Measurements from ENCODE around the gene C19orf12.

The C19orf12 gene

GRCh38 chr19:29714953-29715700 is at the start of gene C19orf12:
Gene C19orf12, minus strand, starts transcription at chr19:29715261. Its CDS starts 6,848 bp downstream, at chr19:29708413.
- CTCF ChIA-PET = interaction anchor here (1.7 to 2.5 kb wide), 2 partner anchors 21 to 104 kb away, joined by 9 to 22 read pairs; no protein-coding TSS in a partner anchor
- POLR2A ChIA-PET = interaction anchor here (0.8 to 4.8 kb wide), 11 partner anchors 9 to 130 kb away, joined by 3 to 34 read pairs (median 4); partner anchors contain the start of genes PLEKHF1 and POP4
- peak; percentile 79 for DNase-seq (ENCODE audit: extremely low spot score)
- TF ChIP-seq ELF4 (IDR thresholded peaks at IDR 0.05) = peak; percentile 34; the same call in 1 of the 2 replicates
- TF ChIP-seq ZNF384 (IDR thresholded peaks at IDR 0.05) = no peak
- TF ChIP-seq L3MBTL2 (conservative IDR thresholded peaks at IDR 0.05) = peak; percentile 38; the same call in 1 of the 2 replicates
- peak; percentile 39; the same call in 1 of the 2 replicates for TF ChIP-seq HDGF (IDR thresholded peaks at IDR 0.05; ENCODE audit: borderline replicate concordance)

- no peak for DNase-seq (ENCODE audit: extremely low spot score)
- CTCF ChIA-PET = no interaction called here
- POLR2A ChIA-PET = no interaction called here
- no peak for TF ChIP-seq FOXA1 (IDR thresholded peaks at IDR 0.05)
- TF ChIP-seq ELF4 (IDR thresholded peaks at IDR 0.05) = no peak
- TF ChIP-seq LEF1 (IDR thresholded peaks at IDR 0.05; ENCODE audit: borderline replicate concordance) = no peak
- no peak for TF ChIP-seq SP1 (IDR thresholded peaks at IDR 0.05)
- TF ChIP-seq L3MBTL2 (conservative IDR thresholded peaks at IDR 0.05) = no peak
- no peak for TF ChIP-seq ARNT (IDR thresholded peaks at IDR 0.05)
- TF ChIP-seq TARDBP (IDR thresholded peaks at IDR 0.05) = no peak
- no peak for TF ChIP-seq PKNOX1 (IDR thresholded peaks at IDR 0.05)
- TF ChIP-seq HDGF (IDR thresholded peaks at IDR 0.05; ENCODE audit: borderline replicate concordance) = no peak
- no peak for TF ChIP-seq SUZ12 (IDR thresholded peaks at IDR 0.05)
- TF ChIP-seq BHLHE40 (IDR thresholded peaks at IDR 0.05; ENCODE audit: borderline replicate concordance) = no peak
- TF ChIP-seq FOXK2 (IDR thresholded peaks at IDR 0.05) = no peak
- TF ChIP-seq CTBP1 (IDR thresholded peaks at IDR 0.05; ENCODE audit: borderline replicate concordance) = no peak
- TF ChIP-seq NFRKB (IDR thresholded peaks at IDR 0.05) = no peak
- no peak for TF ChIP-seq FOXM1 (IDR thresholded peaks at IDR 0.05; ENCODE audit: borderline replicate concordance)
- TF ChIP-seq ZNF384 (IDR thresholded peaks at IDR 0.05) = no peak
Measured at GRCh38 chr19:29764361-29764760, 49.3 kb upstream of the C19orf12 start.

GRCh38 chr19:29763196-29763595 is 48.1 kb upstream of the C19orf12 start:
- CTCF ChIA-PET = interaction anchor here (1.7 kb wide), 1 partner anchor 8 kb away, joined by 4 read pairs; no protein-coding TSS in a partner anchor
- TF ChIP-seq FOXM1 (IDR thresholded peaks at IDR 0.05; ENCODE audit: borderline replicate concordance) (no peak), ELF4 (IDR thresholded peaks at IDR 0.05) (no peak), L3MBTL2 (conservative IDR thresholded peaks at IDR 0.05) (no peak), ARNT (IDR thresholded peaks at IDR 0.05) (no peak), SUZ12 (IDR thresholded peaks at IDR 0.05) (no peak), FOXA1 (IDR thresholded peaks at IDR 0.05) (no peak), BHLHE40 (IDR thresholded peaks at IDR 0.05; ENCODE audit: borderline replicate concordance) (no peak), TARDBP (IDR thresholded peaks at IDR 0.05) (no peak), ZNF384 (IDR thresholded peaks at IDR 0.05) (no peak), NFRKB (IDR thresholded peaks at IDR 0.05) (no peak), SP1 (IDR thresholded peaks at IDR 0.05) (no peak), LEF1 (IDR thresholded peaks at IDR 0.05; ENCODE audit: borderline replicate concordance) (no peak), HDGF (IDR thresholded peaks at IDR 0.05; ENCODE audit: borderline replicate concordance) (no peak), FOXK2 (IDR thresholded peaks at IDR 0.05) (no peak)

GRCh38 chr19:29761575-29762232 is 46.6 kb upstream of the C19orf12 start:
- CTCF ChIA-PET = interaction anchor here (1.7 kb wide), 1 partner anchor 9 kb away, joined by 4 read pairs; no protein-coding TSS in a partner anchor
- TF ChIP-seq ARNT (IDR thresholded peaks at IDR 0.05) = no peak
- TF ChIP-seq ELF4 (IDR thresholded peaks at IDR 0.05) = no peak
- no peak for TF ChIP-seq FOXM1 (IDR thresholded peaks at IDR 0.05; ENCODE audit: borderline replicate concordance)
- no peak for TF ChIP-seq L3MBTL2 (conservative IDR thresholded peaks at IDR 0.05)
- TF ChIP-seq CTBP1 (IDR thresholded peaks at IDR 0.05; ENCODE audit: borderline replicate concordance) = no peak
- no peak for TF ChIP-seq HDGF (IDR thresholded peaks at IDR 0.05; ENCODE audit: borderline replicate concordance)
- no peak for TF ChIP-seq LEF1 (IDR thresholded peaks at IDR 0.05; ENCODE audit: borderline replicate concordance)
- no peak for TF ChIP-seq FOXK2 (IDR thresholded peaks at IDR 0.05)
- TF ChIP-seq TARDBP (IDR thresholded peaks at IDR 0.05) = no peak
- TF ChIP-seq FOXA1 (IDR thresholded peaks at IDR 0.05) = no peak
- no peak for TF ChIP-seq PKNOX1 (IDR thresholded peaks at IDR 0.05)
- TF ChIP-seq SP1 (IDR thresholded peaks at IDR 0.05) = no peak
- TF ChIP-seq BHLHE40 (IDR thresholded peaks at IDR 0.05; ENCODE audit: borderline replicate concordance) = no peak
- no peak for TF ChIP-seq SUZ12 (IDR thresholded peaks at IDR 0.05)
- no peak for TF ChIP-seq ZNF384 (IDR thresholded peaks at IDR 0.05)
- no peak for TF ChIP-seq NFRKB (IDR thresholded peaks at IDR 0.05)
- POLR2A ChIA-PET = no interaction called here
- DNase-seq (ENCODE audit: extremely low spot score) = no peak

More at GRCh38 chr19:29763196-29763595, 48.1 kb upstream of the C19orf12 start:
- POLR2A ChIA-PET = interaction anchor here (1.0 kb wide), 1 partner anchor 164 kb away, joined by 3 read pairs; no protein-coding TSS in a partner anchor
- no peak for DNase-seq (ENCODE audit: extremely low spot score)

GRCh38 chr19:29760752-29761502 is 45.9 kb upstream of the C19orf12 start:
- DNase-seq (ENCODE audit: extremely low spot score) = no peak
- TF ChIP-seq NFRKB (IDR thresholded peaks at IDR 0.05) (no peak), ZNF384 (IDR thresholded peaks at IDR 0.05) (no peak), SUZ12 (IDR thresholded peaks at IDR 0.05) (no peak), HDGF (IDR thresholded peaks at IDR 0.05; ENCODE audit: borderline replicate concordance) (no peak), PKNOX1 (IDR thresholded peaks at IDR 0.05) (no peak), ELF4 (IDR thresholded peaks at IDR 0.05) (no peak)
- POLR2A ChIA-PET = no interaction called here
- CTCF ChIA-PET = no interaction called here
